Uterus (tissue), 2 donors: ENCODE measurements around the gene RHOH.
"Not testable (repeated sequence)": the region's sequence is repeated elsewhere in the genome, so short reads cannot be mapped to it uniquely, and the experiment has no call there.

Source experiments
- CTCF ChIP-seq, 4 experiments: fragments of 200-600 bp in 2 of 4; fragments of 450-650 bp in 2 of 4; sonication (generic) in 2 of 4; IDR thresholded peaks; one replicate each; pipeline ENCODE4 v1.5.1; 2016 to 2019; ENCODE audit warnings: antibody characterized with exemption in 4 of 4, mild to moderate bottlenecking in 2 of 4, moderate library complexity in 1 of 4
- POLR2A ChIP-seq, 2 donors: fragments of 450-650 bp; IDR thresholded peaks; one replicate each; pipeline ENCODE4 v1.6.1; 2016; ENCODE audit warnings: antibody characterized with exemption in 2 of 2, mild to moderate bottlenecking in 1 of 2, moderate library complexity in 1 of 2

- not testable (repeated sequence) for TF ChIP-seq CTCF, POLR2A (IDR thresholded peaks at IDR 0.05)
These were observed 86.0 kb downstream of the RHOH start for GRCh38 chr4:40282857-40283256.
